Mucosa of descending colon (tissue), 3 donors: ENCODE results near the gene SLC27A1. TPM values are rescaled to one million over a fixed set of nuclear protein-coding genes. Genes with fewer than 3 reads are reported as not detected.

ENCODE experiments used
- ATAC-seq: fragments of 200-7000 bp; cut with Tn5 transposase; one replicate; pipeline ENCODE4 v1.9.1; 2020; ENCODE audit warnings: mild to moderate bottlenecking, moderate library complexity
- DNase-seq, 3 donors: peaks; one replicate each; pipeline ENCODE4 v3.0.0-alpha.2; 2020
- H3K36me3 ChIP-seq: fragments of 200-600 bp; one replicate; pipeline ENCODE4 v1.8.0; 2021; ENCODE audit warnings: low read depth, mild to moderate bottlenecking
- H3K4me1 ChIP-seq: fragments of 200-600 bp; one replicate; pipeline ENCODE4 v1.8.0; 2021; ENCODE audit warnings: low read depth, mild to moderate bottlenecking
- H3K4me3 ChIP-seq: fragments of 200-600 bp; one replicate; pipeline ENCODE4 v1.8.0; 2021; ENCODE audit warnings: mild to moderate bottlenecking
- H3K9me3 ChIP-seq: fragments of 200-600 bp; one replicate; pipeline ENCODE4 v1.8.0; 2021; ENCODE audit warnings: mild to moderate bottlenecking
- CTCF ChIP-seq: fragments of 200-600 bp; IDR thresholded peaks from one replicate; pipeline ENCODE4 v1.8.0; 2022; ENCODE audit warnings: antibody characterized with exemption, mild to moderate bottlenecking
- intact Hi-C, 2 donors: fragments of 100-400 bp; cut with DNase I in 1 of 2; cut with micrococcal nuclease in 1 of 2; formaldehyde crosslinking; loops; one replicate each; pipeline versions ENCODE4 v1.11.0 to v1.11.1; 2022; cut with DNase I, micrococcal nuclease
- total RNA-seq, 3 donors: library from RNA; stranded (reverse); fragmentation: NEBNext Ultra II Directional in 2 of 3; extraction: Animal tissue kit (Norgen Biotek cat#: 25700) in 2 of 3; gene quantifications; one replicate each; pipeline versions ENCODE4 v1.2.1 to v1.2.4, GENCODE V29; 2021 to 2023
- donor health status: DM: no; HTN: no; CAD: no; lungs with moderate emphysema.
- donor health status: DM: no; HTN: no; CAD: no.
- donor health status: DM: no; HTN: yes; CAD: no.

The SLC27A1 gene
- total RNA-seq, 3 donors from 2014 or later, result 5.7 to 17.2 (median 6.2) TPM

GRCh38 chr19:17479325-17479791 is 9.0 kb downstream of the SLC27A1 start:
- Histone ChIP-seq H3K4me3 (no peak overlapping the region), H3K36me3 (no peaks in the 10 kb centered on the region), H3K9me3 (no peaks in the 10 kb centered on the region), H3K4me1 (no peaks in the 10 kb centered on the region)
- no peak for ATAC-seq
- TF ChIP-seq CTCF, result no peak
- intact Hi-C loops, result no loop called here
- DNase-seq, result no peak

GRCh38 chr19:17481986-17482385 is 11.7 kb downstream of the SLC27A1 start:
- TF ChIP-seq CTCF, result no peak
- Histone ChIP-seq H3K9me3 (no peaks in the 10 kb centered on the region), H3K4me1 (no peaks in the 10 kb centered on the region), H3K4me3 (no peak overlapping the region), H3K36me3 (no peaks in the 10 kb centered on the region)
- DNase-seq, result no peak
- intact Hi-C loops, result no loop called here
- no peak for ATAC-seq

- Histone ChIP-seq H3K4me1 (peaks cover 3% of the 10 kb centered on the region), H3K9me3 (no peaks in the 10 kb centered on the region), H3K4me3 (no peak overlapping the region), H3K36me3 (no peaks in the 10 kb centered on the region)
- ATAC-seq (no peak), DNase-seq (no peak)
- no peak for TF ChIP-seq CTCF
- intact Hi-C loops, result no loop called here
Observed at GRCh38 chr19:17482877-17483604, 12.7 kb downstream of the SLC27A1 start.

- DNase-seq, result no peak
- no peak overlapping the region for H3K4me3 ChIP-seq
- intact Hi-C loops, result no loop called here
- H3K36me3 ChIP-seq, result no peaks in the 10 kb centered on the region
- H3K9me3 ChIP-seq, result no peaks in the 10 kb centered on the region
- TF ChIP-seq CTCF, result no peak
- peaks cover 9% of the 10 kb centered on the region for H3K4me1 ChIP-seq
- no peak for ATAC-seq
Observed at GRCh38 chr19:17483605-17484002, 13.3 kb downstream of the SLC27A1 start.

GRCh38 chr19:17484520-17485185 is 14.3 kb downstream of the SLC27A1 start:
- H3K4me3 ChIP-seq, result no peak overlapping the region
- DNase-seq, result no peak
- TF ChIP-seq CTCF, result no peak
- H3K4me1 ChIP-seq, result peaks cover 11% of the 10 kb centered on the region
- intact Hi-C loops, result no loop called here
- no peak for ATAC-seq
- no peaks in the 10 kb centered on the region for H3K9me3 ChIP-seq
- H3K36me3 ChIP-seq, result no peaks in the 10 kb centered on the region
